Ishikawa (cell line): ENCODE measurements around the gene MVD.

Source experiments
- EGR1 ChIP-seq: IDR thresholded peaks from 2 replicates; pipeline ENCODE4 v1.6.1; 2012
- NFIC ChIP-seq: IDR thresholded peaks from 2 replicates; pipeline ENCODE4 v1.6.1; 2012
- TAF1 ChIP-seq: IDR thresholded peaks from 2 replicates; pipeline ENCODE4 v1.6.1; 2012; ENCODE audit warnings: low read depth, mild to moderate bottlenecking
- TEAD4 ChIP-seq: IDR thresholded peaks from 2 replicates; pipeline ENCODE4 v1.6.1; 2012
- YY1 ChIP-seq: IDR thresholded peaks from 2 replicates; pipeline ENCODE4 v1.6.1; 2012; ENCODE audit warnings: low read depth

Gene MVD

GRCh38 chr16:88602091-88602490, 60.8 kb downstream of the MVD start:
- TF ChIP-seq TEAD4 (no peak), EGR1 (no peak), TAF1 (no peak), YY1 (no peak), NFIC (no peak)
